Measurements from ENCODE around the gene DNAJB8. TPM values are rescaled to one million over a fixed set of nuclear protein-coding genes. Genes with fewer than 3 reads are reported as not detected.
A peak's percentile ranks its signal among the peaks of the same experiment; 100 is the strongest.

DNAJB8 gene
- total and polyA plus RNA-seq, 9 of the 15 experiments (the other 6 are each of a cell fraction or from before 2014, with no cell fraction given), result not detected

- TF ChIP-seq CEBPZ (IDR thresholded peaks at IDR 0.05; ENCODE audit: borderline replicate concordance, low read depth, low read length) (no peak), DACH1 (IDR thresholded peaks at IDR 0.05; ENCODE audit: partially characterized antibody) (no peak), ZNF740 (CRISPR knock-in tag; IDR thresholded peaks at IDR 0.05) (no peak), ZNF740 (tag; IDR thresholded peaks at IDR 0.05) (0 out of 4 replicates have a peak, but pooled peaks of 1 of the 2 experiments have one; percentile 20), ATF3 (IDR thresholded peaks at IDR 0.05) (no peak), ATF3 (CRISPR knock-in tag; conservative IDR thresholded peaks at IDR 0.05) (no peak), CBFA2T2 (conservative IDR thresholded peaks at IDR 0.05) (no peak), HOMEZ (CRISPR knock-in tag; IDR thresholded peaks at IDR 0.05) (no peak), UBTF (IDR thresholded peaks at IDR 0.05; ENCODE audit: borderline replicate concordance in 1 of 2, low read depth in 2 of 2, low read length in 2 of 2) (peak; percentile 75 to 96), ARID3B (CRISPR knock-in tag; IDR thresholded peaks at IDR 0.05; ENCODE audit: borderline replicate concordance) (no peak), EP300 (IDR thresholded peaks at IDR 0.05; ENCODE audit: low read length) (no peak), ARID3A (IDR thresholded peaks at IDR 0.05; ENCODE audit: borderline replicate concordance, low read depth, low read length) (no peak)
These were observed 21.3 kb upstream of the DNAJB8 start (continued) for GRCh38 chr3:128487813-128488635.

Data from K562 (cell line).